T47D (cell line): ENCODE measurements around the gene RUNX1.
"Not testable (repeated sequence)": the region's sequence is repeated elsewhere in the genome, so short reads cannot be mapped to it uniquely, and the experiment has no call there.

Source experiments
- DNase-seq, 2 experiments: peaks; one replicate each; pipeline versions ENCODE4 v3.0.0 to v3.0.0-alpha.2; 2011 to 2012; ENCODE audit warnings: low read depth in 1 of 2, low spot score in 1 of 2
- JUND ChIP-seq: IDR thresholded peaks from 2 replicates; pipeline ENCODE4 v1.6.1; 2012; ENCODE audit warnings: low read depth
- in situ Hi-C: cut with HindIII; loops from 2 replicates; pipeline ENCODE4 v1.10.0; 2016; ENCODE audit warnings: low sequenced_read_pairs, low pct_unique_long_range_greater_than_20kb

Gene RUNX1

DNA sequence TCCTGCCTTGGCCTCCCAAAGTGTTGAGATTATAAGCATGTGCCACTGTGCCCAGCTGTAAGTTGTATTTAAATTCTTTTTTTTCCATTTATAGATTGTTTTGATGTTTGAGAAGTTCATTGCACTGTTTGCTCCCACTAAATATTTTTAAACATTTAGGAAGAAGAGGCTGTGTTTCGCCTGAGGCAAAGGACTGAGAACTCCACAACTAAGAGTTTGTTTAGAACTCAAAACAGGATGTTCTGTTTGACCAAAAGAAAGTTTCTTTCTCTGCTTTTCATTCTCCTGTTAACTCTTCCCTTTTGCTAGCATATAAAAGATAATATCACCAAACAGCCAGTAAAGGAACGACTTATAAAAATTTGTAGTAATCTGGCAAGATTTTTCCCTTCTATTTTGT is 87.0 kb downstream of the RUNX1 start:
- no peak for TF ChIP-seq JUND
- in situ Hi-C loops, result no loop called here
- no peak for DNase-seq

DNA sequence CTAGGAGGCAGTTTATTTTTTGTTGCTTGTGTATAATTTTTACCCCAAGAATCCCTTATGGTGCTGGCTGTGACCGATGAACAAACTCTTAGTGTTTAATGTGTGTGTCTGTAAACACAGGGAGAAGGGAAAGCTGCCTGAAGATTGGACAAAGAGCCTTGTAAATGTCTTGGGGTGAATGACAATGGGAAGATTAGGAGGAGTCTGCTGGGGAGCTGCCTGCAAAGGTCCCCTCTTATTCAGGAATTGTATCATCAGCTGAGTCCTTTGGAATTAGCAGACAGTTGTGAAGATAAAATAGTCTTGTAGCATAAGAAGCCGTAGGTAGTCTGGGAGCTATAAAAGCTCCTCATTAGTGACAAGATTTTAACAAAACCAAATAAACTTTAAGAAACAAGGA is 88.4 kb downstream of the RUNX1 start:
- TF ChIP-seq JUND, result no peak
- in situ Hi-C loops, result no loop called here
- DNase-seq, result no peak

DNA sequence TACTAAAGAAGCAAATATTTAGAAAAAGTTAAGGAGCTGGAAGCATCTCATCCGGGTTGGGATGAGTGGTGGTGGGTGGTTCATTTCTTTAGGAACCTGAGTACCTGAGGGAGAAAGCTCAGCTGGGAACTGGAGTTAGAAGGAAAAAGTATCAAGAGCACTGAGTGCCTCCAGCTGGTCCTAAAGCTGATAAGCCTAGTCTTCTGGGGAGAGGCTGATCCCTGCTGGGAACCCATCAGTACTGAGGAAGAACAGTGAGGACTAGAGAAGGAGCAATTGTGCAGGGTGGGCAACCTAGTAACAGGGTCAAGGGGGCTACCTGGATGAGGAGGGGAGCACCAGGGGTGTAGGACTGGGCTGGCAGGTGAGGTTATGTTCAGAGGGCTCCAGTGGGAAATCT is 89.5 kb downstream of the RUNX1 start:
- no peak for TF ChIP-seq JUND
- in situ Hi-C loops, result no loop called here
- no peak for DNase-seq

DNA sequence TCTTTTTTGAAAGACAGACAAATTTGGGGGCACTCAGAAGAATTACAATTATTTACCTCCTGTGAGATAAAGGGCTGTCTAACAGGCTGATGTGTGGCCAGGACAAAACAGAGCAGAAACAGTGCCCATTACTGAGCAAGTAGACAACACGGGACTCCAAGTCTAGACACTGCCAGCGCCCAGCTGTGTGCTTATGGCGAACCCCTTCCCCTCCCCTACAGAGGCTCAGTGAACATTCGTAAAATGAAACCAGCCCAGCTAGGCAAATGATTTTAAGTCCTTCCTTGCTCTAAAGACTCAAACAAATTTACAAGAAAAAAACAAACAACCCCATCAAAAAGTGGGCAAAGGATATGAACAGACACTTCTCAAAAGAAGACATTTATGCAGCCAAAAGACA is 91.1 kb downstream of the RUNX1 start:
- in situ Hi-C loops, result no loop called here
- no peak for TF ChIP-seq JUND

DNA sequence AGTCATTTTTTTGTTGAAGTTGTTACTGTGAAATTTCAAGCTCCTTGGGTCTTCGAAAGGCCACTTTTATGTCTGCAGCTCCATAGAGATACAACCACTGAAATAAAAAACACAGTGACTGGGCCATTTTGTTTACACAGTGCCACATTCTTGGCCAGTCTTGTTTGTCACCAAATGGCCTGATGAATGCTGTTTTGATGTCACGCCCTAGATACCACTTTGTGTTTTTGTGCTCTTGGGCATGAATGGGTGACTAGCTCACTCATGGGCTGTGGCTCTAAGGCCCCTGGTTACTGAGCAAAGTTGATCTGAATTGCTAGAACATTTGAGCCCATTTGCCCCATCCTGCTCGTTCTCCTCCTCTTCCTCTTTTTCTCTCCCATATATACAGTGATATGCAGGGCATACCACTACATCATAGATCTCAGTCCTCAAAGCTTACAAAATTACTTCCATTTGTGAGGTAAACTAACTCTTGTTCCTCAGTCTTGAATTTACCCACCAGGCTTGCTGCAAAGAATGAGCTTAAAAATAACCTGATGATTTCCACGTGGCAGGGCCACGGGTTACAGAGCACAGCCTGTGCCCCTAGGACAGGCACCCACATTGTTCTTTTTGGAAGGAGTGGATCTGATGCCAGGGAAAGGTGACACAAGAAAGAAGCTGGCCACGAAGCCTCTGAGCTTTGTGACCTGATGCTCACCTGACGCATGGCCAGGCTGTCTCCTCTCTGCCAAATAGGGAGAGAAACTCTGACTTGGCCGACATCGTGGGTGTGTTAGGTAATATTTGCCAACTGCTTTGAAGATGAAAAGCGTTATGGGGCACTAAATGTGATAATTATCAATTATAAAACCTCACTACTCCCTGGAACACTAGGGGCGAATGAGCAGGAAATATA is 92.4 kb downstream of the RUNX1 start:
- DNase-seq, result peak in 1 of 2 experiments; percentile 9
- in situ Hi-C loops, result no loop called here
- TF ChIP-seq JUND, result no peak

More for the DNA sequence above, 91.1 kb downstream of the RUNX1 start:
- no peak for DNase-seq

DNA sequence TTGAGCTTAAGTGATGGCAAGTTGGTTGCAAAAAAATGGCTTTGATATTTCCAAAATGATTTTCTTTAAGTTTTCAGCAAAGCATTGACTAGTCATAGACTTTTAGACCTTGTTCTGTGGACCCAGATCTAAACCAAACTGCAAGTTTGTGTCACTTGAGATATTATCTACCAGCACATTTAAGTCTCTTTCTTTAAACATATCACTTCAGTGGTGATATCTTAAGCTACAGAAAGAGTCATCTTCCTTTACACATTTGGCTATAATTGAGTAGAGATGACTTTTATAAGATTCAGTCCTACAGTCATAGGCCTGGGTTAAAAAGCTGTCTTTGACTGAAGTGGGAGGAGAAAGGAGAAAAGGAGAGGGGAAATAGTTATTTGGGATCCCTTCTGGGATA is 95.2 kb downstream of the RUNX1 start:
- no peak for TF ChIP-seq JUND
- in situ Hi-C loops, result no loop called here
- DNase-seq, result no peak

DNA sequence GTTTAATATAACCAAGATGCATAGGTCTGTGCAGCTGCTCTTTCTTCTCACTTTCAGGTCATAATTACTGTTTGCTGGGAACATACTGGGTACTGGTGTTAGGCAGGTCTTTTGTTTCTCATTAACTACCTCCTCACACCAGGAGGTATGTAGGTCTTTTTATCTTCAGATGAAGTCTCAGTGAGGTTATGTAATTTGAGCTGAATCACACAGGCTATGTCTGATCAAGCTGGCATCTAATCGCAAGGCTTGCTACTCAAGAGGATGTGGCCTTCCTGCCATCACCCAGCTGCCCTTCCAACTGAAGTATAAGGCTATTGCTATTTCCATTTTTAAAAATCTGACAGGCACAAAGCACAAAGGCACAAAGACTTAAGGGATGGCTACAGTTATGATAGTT is 96.4 kb downstream of the RUNX1 start:
- no peak for DNase-seq
- TF ChIP-seq JUND, result no peak
- in situ Hi-C loops, result no loop called here

DNA sequence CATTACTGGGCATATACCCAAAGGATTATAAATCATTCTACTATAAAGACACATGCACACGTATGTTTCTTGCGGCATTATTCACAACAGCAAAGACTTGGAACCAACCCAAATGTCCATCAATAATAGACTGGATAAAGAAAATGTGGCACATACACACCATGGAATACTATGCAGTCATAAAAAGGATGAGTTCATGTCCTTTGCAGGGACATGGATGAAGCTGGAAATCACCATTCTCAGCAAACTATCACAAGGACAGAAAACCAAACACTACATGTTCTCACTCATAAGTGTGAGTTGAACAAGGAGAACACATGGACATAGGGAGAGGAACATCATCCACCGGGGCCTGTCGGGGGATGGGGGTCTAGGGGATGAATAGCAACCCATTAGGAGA is 97.2 kb downstream of the RUNX1 start:
- in situ Hi-C loops, result not testable (repeated sequence)

DNA sequence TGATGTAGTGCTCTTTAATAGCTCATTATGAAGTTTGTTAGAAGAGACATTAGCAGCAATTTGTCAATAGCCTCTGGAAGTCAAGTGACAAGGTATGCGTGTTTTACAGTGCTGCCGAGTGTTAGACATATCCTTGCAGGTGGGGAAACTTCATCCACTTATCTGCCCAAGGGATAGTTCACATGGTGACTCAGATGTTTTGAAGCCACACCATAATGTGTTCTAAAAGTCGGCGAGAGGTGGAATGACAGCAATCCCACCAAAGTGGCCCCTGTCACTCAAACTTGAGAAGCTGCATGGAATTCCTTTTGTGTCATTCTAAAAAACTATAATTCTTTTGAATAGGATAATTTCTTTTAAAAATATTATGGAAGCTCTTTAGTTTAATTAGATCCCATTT is 98.1 kb downstream of the RUNX1 start:
- in situ Hi-C loops, result no loop called here
- no peak for DNase-seq
- TF ChIP-seq JUND, result no peak

More for the DNA sequence above, 97.2 kb downstream of the RUNX1 start:
- not testable (repeated sequence) for DNase-seq

DNA sequence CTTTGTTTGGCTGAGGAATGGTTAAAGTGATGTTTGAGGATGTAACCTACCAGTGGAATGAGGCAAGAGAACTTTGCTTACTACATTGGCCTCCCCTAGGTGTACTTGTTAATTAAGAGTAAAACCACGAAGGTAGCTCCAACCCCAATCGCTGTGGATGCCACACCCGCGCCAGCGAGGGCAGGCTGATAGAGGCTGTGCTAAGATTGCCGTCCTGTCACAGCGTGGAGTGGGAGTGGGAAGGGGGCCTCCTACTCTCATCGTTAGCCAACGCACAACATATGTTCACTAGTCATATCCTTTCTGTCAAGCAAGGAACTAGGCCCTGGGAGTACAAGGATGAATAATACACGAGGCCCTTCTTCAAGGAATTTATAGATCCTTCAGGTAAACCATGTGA is 99.6 kb downstream of the RUNX1 start:
- no peak for DNase-seq
- in situ Hi-C loops, result no loop called here
- no peak for TF ChIP-seq JUND

DNA sequence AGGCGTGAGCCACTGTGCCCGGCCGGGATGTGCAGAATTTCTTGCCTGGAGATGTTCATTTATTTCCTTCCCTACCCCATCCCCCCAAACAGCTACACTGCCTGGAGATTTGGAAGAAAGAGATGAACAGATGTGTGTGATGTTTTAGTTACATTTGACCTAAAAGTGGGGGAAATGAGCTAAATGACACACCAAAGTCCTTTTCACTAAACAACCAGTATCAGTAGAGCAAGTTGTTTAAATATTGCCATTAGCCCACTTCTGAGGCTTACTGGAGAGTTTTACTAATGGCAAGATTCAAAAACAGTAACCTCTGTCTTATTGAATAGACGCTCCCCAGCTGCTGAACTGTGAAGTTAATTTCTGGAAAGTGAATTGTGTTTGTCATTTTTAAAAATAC is 100.1 kb downstream of the RUNX1 start:
- no peak for DNase-seq
- TF ChIP-seq JUND, result no peak
- in situ Hi-C loops, result no loop called here

DNA sequence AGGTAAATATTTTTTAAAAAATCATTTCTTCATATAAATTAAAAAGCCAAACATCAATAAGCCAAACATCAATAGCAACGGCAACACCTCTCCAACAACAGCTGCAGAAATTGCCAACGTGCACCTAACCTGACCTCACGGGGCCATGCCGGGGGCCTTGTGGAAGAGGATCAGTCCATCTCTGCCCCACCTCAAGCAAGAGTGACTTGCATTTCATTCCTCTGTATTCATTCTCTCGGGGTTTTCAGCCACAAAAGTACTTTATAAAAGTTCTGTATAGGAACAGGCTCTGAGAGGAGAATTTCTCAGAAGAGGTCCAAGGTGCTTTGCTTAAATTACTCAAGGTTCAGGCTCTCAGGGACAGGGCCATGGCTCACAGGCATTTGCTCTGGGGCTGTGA is 100.9 kb downstream of the RUNX1 start:
- TF ChIP-seq JUND, result no peak
- DNase-seq, result no peak
- in situ Hi-C loops, result no loop called here

DNA sequence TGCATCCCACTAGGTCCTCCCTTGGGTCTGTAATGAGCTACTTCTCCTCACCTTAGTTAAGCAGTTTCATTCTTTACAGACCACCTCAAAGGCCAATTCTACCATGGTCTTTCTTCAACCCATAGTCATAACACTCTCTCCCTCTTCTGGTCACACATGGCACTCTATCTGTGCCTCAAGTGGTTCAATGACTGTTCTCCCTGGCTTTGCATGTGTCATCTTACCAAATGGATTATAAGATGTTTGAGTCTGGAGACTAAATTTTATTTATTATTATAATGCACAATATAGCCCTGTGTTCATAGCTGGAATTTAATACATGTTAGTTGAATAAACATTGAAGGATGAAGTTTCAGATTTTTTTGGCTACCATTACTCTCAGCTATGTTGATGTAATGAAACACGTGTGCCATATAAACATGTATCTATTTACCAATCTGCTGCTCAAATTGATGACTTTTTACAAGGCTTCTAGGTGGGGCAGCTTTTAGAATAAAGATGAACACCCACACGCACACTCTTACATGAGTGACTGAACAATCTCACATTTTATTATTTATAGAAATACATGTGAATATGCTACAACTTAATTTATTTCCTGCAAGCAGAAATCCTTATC is 102.1 kb downstream of the RUNX1 start:
- DNase-seq, result no peak
- in situ Hi-C loops, result no loop called here
- no peak for TF ChIP-seq JUND
